Measurements from ENCODE around the gene CKMT2. TPM values are rescaled to one million over a fixed set of nuclear protein-coding genes. Genes with fewer than 3 reads are reported as not detected.

The CKMT2 gene
- total RNA-seq, 1 experiment from 2014 or later = 1.8 TPM

- TF ChIP-seq NR1H2 (CRISPR knock-in tag; IDR thresholded peaks at IDR 0.05) = no peak
Measured at GRCh38 chr5:81310402-81311063, 77.4 kb downstream of the CKMT2 start (continued).

GRCh38 chr5:81313278-81313677 is 80.2 kb downstream of the CKMT2 start:
- Mint-ChIP-seq H3K4me1 (peaks cover 12% of the 10 kb centered on the region), H3K9me3 (no peaks in the 10 kb centered on the region), H3K4me3 (no peak overlapping the region), H3K36me3 (peaks cover 10% of the 10 kb centered on the region; the same call in 1 of the 2 replicates), H3K27me3 (ENCODE audit: low read depth) (no peaks in the 10 kb centered on the region), H3K27ac (no peak overlapping the region)
- DNase-seq (ENCODE audit: low spot score) = no peak
- CTCF ChIA-PET = no interaction called here
- POLR2A ChIA-PET = no interaction called here
- no peak for ATAC-seq
- TF ChIP-seq NR3C1 (CRISPR knock-in tag; conservative IDR thresholded peaks at IDR 0.05; ENCODE audit: low read depth) = no peak
- no peak for TF ChIP-seq ZNF232 (CRISPR knock-in tag; IDR thresholded peaks at IDR 0.05)

GRCh38 chr5:81313686-81314085 is 80.6 kb downstream of the CKMT2 start:
- CTCF ChIA-PET = interaction anchor here (1.9 kb wide), 1 partner anchor 14 kb away, joined by 10 read pairs; no protein-coding TSS in a partner anchor
- H3K27me3 Mint-ChIP-seq (ENCODE audit: low read depth) = no peaks in the 10 kb centered on the region

GRCh38 chr5:81314581-81314980 is 81.5 kb downstream of the CKMT2 start:
- DNase-seq (ENCODE audit: low spot score) (no peak), ATAC-seq (no peak; the same call in 1 of the 2 replicates)
- POLR2A ChIA-PET = interaction anchor here (0.9 kb wide), 1 partner anchor 13 kb away, joined by 3 read pairs; the partner anchor contains the start of gene ZCCHC9
- CTCF ChIA-PET = interaction anchor here (1.5 to 1.9 kb wide), 2 partner anchors 13 to 15 kb away, joined by 9 to 10 read pairs; partner anchors contain the start of gene ZCCHC9
- TF ChIP-seq RELA (CRISPR knock-in tag; IDR thresholded peaks at IDR 0.05; ENCODE audit: borderline replicate concordance) = no peak
- TF ChIP-seq CBFB (CRISPR knock-in tag; IDR thresholded peaks at IDR 0.05; ENCODE audit: low read depth) = no peak
- TF ChIP-seq USF1 (CRISPR knock-in tag; IDR thresholded peaks at IDR 0.05) = no peak
- no peak for TF ChIP-seq NFATC4 (CRISPR knock-in tag; IDR thresholded peaks at IDR 0.05)
- no peak for TF ChIP-seq ETV6 (CRISPR knock-in tag; IDR thresholded peaks at IDR 0.05)
- no peak for TF ChIP-seq FOXP4 (CRISPR knock-in tag; IDR thresholded peaks at IDR 0.05)
- Mint-ChIP-seq H3K9me3 (no peaks in the 10 kb centered on the region), H3K36me3 (peaks cover 10% of the 10 kb centered on the region; the same call in 1 of the 2 replicates), H3K4me1 (peaks cover 12% of the 10 kb centered on the region), H3K27me3 (ENCODE audit: low read depth) (no peaks in the 10 kb centered on the region), H3K4me3 (no peak overlapping the region), H3K27ac (peak overlapping the region; percentile 67)

More at GRCh38 chr5:81313686-81314085, 80.6 kb downstream of the CKMT2 start:
- no peaks in the 10 kb centered on the region for H3K9me3 Mint-ChIP-seq
- POLR2A ChIA-PET = no interaction called here
- no peak overlapping the region for H3K27ac Mint-ChIP-seq
- no peak for ATAC-seq
- peaks cover 10% of the 10 kb centered on the region; the same call in 1 of the 2 replicates for H3K36me3 Mint-ChIP-seq
- peaks cover 12% of the 10 kb centered on the region for H3K4me1 Mint-ChIP-seq
- no peak for DNase-seq (ENCODE audit: low spot score)
- H3K4me3 Mint-ChIP-seq = no peak overlapping the region
- TF ChIP-seq MYBL2 (CRISPR knock-in tag; IDR thresholded peaks at IDR 0.05) (no peak), E2F1 (CRISPR knock-in tag; IDR thresholded peaks at IDR 0.05) (no peak), GABPB1 (CRISPR knock-in tag; IDR thresholded peaks at IDR 0.05) (no peak), ZNF512 (CRISPR knock-in tag; IDR thresholded peaks at IDR 0.05; ENCODE audit: borderline replicate concordance) (no peak), ZNF263 (CRISPR knock-in tag; IDR thresholded peaks at IDR 0.05; ENCODE audit: low read depth) (no peak)

Data from WTC11 (cell line).